SK-N-SH treated with all-trans-retinoic acid at 6 μM for 48 hours (cell line): ENCODE measurements around the gene TMEM214.

ENCODE experiments used
- RARB ChIP-seq: fragments of 250-450 bp; sonication (Bioruptor Pico); IDR thresholded peaks from 2 replicates; pipeline ENCODE4 v1.8.0; 2021; ENCODE audit warnings: mild to moderate bottlenecking, moderate library complexity
- ZC3H10 ChIP-seq: fragments of 250-450 bp; sonication (Bioruptor Pico); IDR thresholded peaks from 2 replicates; pipeline ENCODE4 v1.5.1; 2021; ENCODE audit warnings: mild to moderate bottlenecking, moderate library complexity
- ZFP3 ChIP-seq: fragments of 250-450 bp; sonication (Bioruptor Pico); IDR thresholded peaks from 2 replicates; pipeline ENCODE4 v1.5.0; 2020; ENCODE audit warnings: mild to moderate bottlenecking, moderate library complexity
- ZFP30 ChIP-seq: fragments of 450-650 bp; formaldehyde crosslinking; IDR thresholded peaks from 2 replicates; pipeline ENCODE4 v1.5.0; 2022; ENCODE audit warnings: mild to moderate bottlenecking, moderate library complexity
- TF ChIP-seq, protein P1 (sequence below): fragments of 250-450 bp; sonication (Bioruptor Pico); IDR thresholded peaks from 2 replicates; pipeline ENCODE4 v1.5.1; 2020; ENCODE audit warnings: low read depth, mild to moderate bottlenecking, moderate library complexity

DNA sequence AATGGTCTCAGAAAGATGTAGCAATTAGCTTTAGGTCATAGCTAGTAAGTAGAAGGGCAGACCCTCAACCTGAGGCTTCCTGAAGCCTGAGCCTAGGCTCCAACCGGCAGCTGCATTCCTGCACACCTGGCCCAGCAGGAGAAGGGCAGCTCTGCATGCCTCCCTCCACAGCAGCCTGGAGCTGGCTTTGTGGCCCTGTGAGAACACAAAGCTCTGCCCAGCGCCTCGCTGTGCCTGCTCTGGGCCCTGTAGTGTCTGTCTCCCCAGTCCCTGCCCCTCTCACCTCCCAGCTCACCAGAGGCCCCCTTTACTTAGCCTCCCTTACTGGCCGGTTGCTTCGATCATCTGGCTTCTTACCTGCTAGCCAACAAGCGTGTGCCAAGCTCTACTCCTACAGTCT, 6.7 kb downstream of the TMEM214 start:
- no peak for TF ChIP-seq ZC3H10 (CRISPR knock-in tag)
- TF ChIP-seq, protein P1, sequence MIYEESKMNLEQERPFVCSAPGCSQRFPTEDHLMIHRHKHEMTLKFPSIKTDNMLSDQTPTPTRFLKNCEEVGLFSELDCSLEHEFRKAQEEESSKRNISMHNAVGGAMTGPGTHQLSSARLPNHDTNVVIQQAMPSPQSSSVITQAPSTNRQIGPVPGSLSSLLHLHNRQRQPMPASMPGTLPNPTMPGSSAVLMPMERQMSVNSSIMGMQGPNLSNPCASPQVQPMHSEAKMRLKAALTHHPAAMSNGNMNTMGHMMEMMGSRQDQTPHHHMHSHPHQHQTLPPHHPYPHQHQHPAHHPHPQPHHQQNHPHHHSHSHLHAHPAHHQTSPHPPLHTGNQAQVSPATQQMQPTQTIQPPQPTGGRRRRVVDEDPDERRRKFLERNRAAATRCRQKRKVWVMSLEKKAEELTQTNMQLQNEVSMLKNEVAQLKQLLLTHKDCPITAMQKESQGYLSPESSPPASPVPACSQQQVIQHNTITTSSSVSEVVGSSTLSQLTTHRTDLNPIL (CRISPR knock-in tag): no peak
- TF ChIP-seq ZFP3 (CRISPR knock-in tag): no peak
- no peak for TF ChIP-seq RARB (CRISPR knock-in tag)
- no peak for TF ChIP-seq ZFP30 (CRISPR knock-in tag)
